Heart left ventricle (tissue), 16 donors: ENCODE results near the gene PTPN7. TPM values are rescaled to one million over a fixed set of nuclear protein-coding genes. Genes with fewer than 3 reads are reported as not detected.

Source experiments
- ATAC-seq, 4 donors: fragments of 200-7000 bp; cut with Tn5 transposase; one replicate each; pipeline ENCODE4 v1.9.1; 2020 to 2022; ENCODE audit warnings: moderate library complexity in 4 of 4, mild to moderate bottlenecking in 3 of 4, moderate number of reproducible peaks in 1 of 4
- DNase-seq, 5 donors: peaks; one replicate each; pipeline ENCODE4 v3.0.0-alpha.2; 2020
- H3K27ac ChIP-seq, 12 donors: fragments of 200-600 bp; sonication (generic) in 4 of 12; one replicate each; pipeline versions ENCODE4 v1.5.0 to v1.8.0; 2016 to 2022; ENCODE audit warnings: mild to moderate bottlenecking in 2 of 12
- H3K27me3 ChIP-seq, 9 donors: fragments of 200-600 bp; sonication (generic) in 2 of 9; one replicate each; pipeline versions ENCODE4 v1.5.1 to v1.8.0; 2016 to 2022; ENCODE audit warnings: mild to moderate bottlenecking in 3 of 9
- H3K36me3 ChIP-seq, 9 donors: fragments of 200-600 bp; sonication (generic) in 2 of 9; one replicate each; pipeline versions ENCODE4 v1.5.0 to v1.8.0; 2018 to 2022; ENCODE audit warnings: mild to moderate bottlenecking in 2 of 9
- H3K4me1 ChIP-seq, 12 donors: fragments of 200-600 bp; sonication (generic) in 4 of 12; one replicate each; pipeline versions ENCODE4 v1.5.0 to v1.8.0; 2016 to 2022; ENCODE audit warnings: mild to moderate bottlenecking in 3 of 12
- H3K4me3 ChIP-seq, 12 donors: fragments of 200-600 bp; sonication (generic) in 4 of 12; one replicate each; pipeline versions ENCODE4 v1.5.0 to v1.8.0; 2017 to 2022; ENCODE audit warnings: mild to moderate bottlenecking in 9 of 12, moderate library complexity in 4 of 12
- H3K9me3 ChIP-seq, 12 donors: fragments of 200-600 bp; sonication (generic) in 4 of 12; one replicate each; pipeline versions ENCODE4 v1.5.0 to v1.8.0; 2016 to 2022; ENCODE audit warnings: mild to moderate bottlenecking in 1 of 12
- CTCF ChIP-seq, 12 donors: fragments of 200-600 bp; sonication (generic) in 4 of 12; IDR thresholded peaks; one replicate each; pipeline versions ENCODE4 v1.5.0 to v1.8.0; 2018 to 2022; ENCODE audit warnings: antibody characterized with exemption in 12 of 12, mild to moderate bottlenecking in 5 of 12
- POLR2A ChIP-seq, 2 donors: fragments of 450-650 bp; IDR thresholded peaks; one replicate each; pipeline ENCODE4 v1.6.1; 2017; ENCODE audit warnings: antibody characterized with exemption in 2 of 2, mild to moderate bottlenecking in 2 of 2, moderate library complexity in 2 of 2
- WGBS, 4 donors: extraction: QIAGEN DNeasy Blood & Tissue Kit in 2 of 4; methylation state at CpG; one replicate each; pipeline versions ENCODE4 v1.1.5 to v1.1.7; 2013 to 2018; 5-methylcytosine and 5-hydroxymethylcytosine counted together
- intact Hi-C, 10 donors: fragments of 100-400 bp; cut with DNase I; formaldehyde crosslinking; loops; one replicate each; pipeline versions ENCODE4 v1.11.1 to v1.14.2; 2022
- polyA plus RNA-seq, 2 donors: library from polyadenylated mRNA; stranded (reverse); fragments of 200-250 nt; gene quantifications; one replicate each; pipeline ENCODE4 v1.2.3, GENCODE V29; 2013
- total RNA-seq, 9 donors: library from RNA; depleted of rRNA in 2 of 9; stranded (reverse); fragments of >200 nt in 2 of 9; fragmentation: NEBNext Ultra II Directional in 3 of 9; extraction: Animal tissue kit (Norgen Biotek cat#: 25700) in 3 of 9; gene quantifications; one replicate each; pipeline versions ENCODE4 v1.1.0 to v1.2.4, GENCODE V29; 2016 to 2023
- donor health status: ischemic (EF 13 %, LVEDD 7.1; RV severe dilation, severe dysfunction).
- donor health status: healthy with polysubstance abuse.
- donor health status: DM: no; HTN: yes; CAD: no.
- donor health status: DM: no; HTN: no; CAD: no.
- donor health status: ischemic (EF 25% LVEDD 6.9; RV normal size, moderate dysfunction).
- donor health status: ischemic (EF 25% LVEDD 5.7; RV mildly dilated, moderate dysfunction).
- donor health status: healthy.
- donor health status: DM: yes; HTN: yes; CAD: no.
- donor health status: ischemic (EF 35%, LVEDD 5.7; RV mildly dilated, moderate dysfunction).
- donor health status: nonischemic (EF 11% LVEDD 7.7; RV severe dilation, severe dysfunction).
- donor health status: DM: yes; HTN: yes; CAD: no.
- donor health status: PGD.
- donor health status: ischemic (EF 29% LVEDD 5.4; RV normal size, mild dysfunction).
- donor health status: nonischemic (EF 23%, LVEDD 6.1; RV moderate dilation, normal function).

The PTPN7 gene
- total and polyA plus RNA-seq, 11 donors = 0.19 to 10.3 (median 0.55) TPM; not detected in 1

GRCh38 chr1:202127836-202128622 lies 32.4 kb downstream of the PTPN7 start:
- 93 to 97% (median 96%) methylated on average over 21 to 26 of the region's 26 CpGs for WGBS, 4 donors
- TF ChIP-seq POLR2A (IDR thresholded peaks at IDR 0.05) = no peak
- TF ChIP-seq CTCF (IDR thresholded peaks at IDR 0.05) = no peak
- DNase-seq = no peak
- Histone ChIP-seq H3K36me3 (peaks cover 0 to 15% (median 2%) of the 10 kb centered on the region in 9 donors), H3K27ac (no peak overlapping the region), H3K9me3 (no peaks in the 10 kb centered on the region), H3K4me1 (peaks cover 2 to 24% (median 14%) of the 10 kb centered on the region in 12 donors), H3K27me3 (no peaks in the 10 kb centered on the region), H3K4me3 (no peak overlapping the region)
- intact Hi-C loops = loop anchor here in 1 of 10 donors (10.0 kb wide), 1 partner anchor 233 kb away; no protein-coding TSS in a partner anchor
- no peak for ATAC-seq

GRCh38 chr1:202127061-202127460 lies 33.3 kb downstream of the PTPN7 start:
- ATAC-seq (no peak), DNase-seq (no peak)
- Histone ChIP-seq H3K4me3 (no peak overlapping the region), H3K27me3 (peaks cover 0 to 2% (median 0%) of the 10 kb centered on the region in 9 donors), H3K36me3 (peaks cover 0 to 5% (median 0%) of the 10 kb centered on the region in 9 donors), H3K9me3 (no peaks in the 10 kb centered on the region), H3K27ac (no peak overlapping the region), H3K4me1 (peaks cover 0 to 18% (median 5%) of the 10 kb centered on the region in 12 donors)
- 75 to 84% (median 80%) methylated on average over 6 of the region's 6 CpGs for WGBS, 4 donors
- intact Hi-C loops = loop anchor here in 1 of 10 donors (10.0 kb wide), 1 partner anchor 232 kb away; no protein-coding TSS in a partner anchor
- no peak for TF ChIP-seq POLR2A (IDR thresholded peaks at IDR 0.05)
- no peak for TF ChIP-seq CTCF (IDR thresholded peaks at IDR 0.05)

- Histone ChIP-seq H3K4me1 (peaks cover 0 to 12% (median under 1%) of the 10 kb centered on the region in 12 donors), H3K4me3 (no peak overlapping the region), H3K36me3 (no peaks in the 10 kb centered on the region), H3K9me3 (no peaks in the 10 kb centered on the region), H3K27me3 (peaks cover 0 to 2% (median 0%) of the 10 kb centered on the region in 9 donors), H3K27ac (no peak overlapping the region)
- no peak for DNase-seq
- intact Hi-C loops = loop anchor here in 1 of 10 donors (10.0 kb wide), 1 partner anchor 232 kb away; no protein-coding TSS in a partner anchor
- ATAC-seq = no peak
- WGBS, 4 donors = 34 to 57% (median 48%) methylated on average over 8 to 9 of the region's 9 CpGs
- no peak for TF ChIP-seq POLR2A (IDR thresholded peaks at IDR 0.05)
- TF ChIP-seq CTCF (IDR thresholded peaks at IDR 0.05) = no peak
Measured at GRCh38 chr1:202126426-202126825, 34.0 kb downstream of the PTPN7 start.

- ATAC-seq (no peak), DNase-seq (no peak)
- WGBS, 4 donors = 91 to 96% (median 94%) methylated on average over 8 of the region's 8 CpGs
- peaks cover 0 to 2% (median 0%) of the 10 kb centered on the region in 9 donors for H3K27me3 ChIP-seq
- TF ChIP-seq POLR2A (IDR thresholded peaks at IDR 0.05) (no peak), CTCF (IDR thresholded peaks at IDR 0.05) (no peak)
- no peak overlapping the region for H3K4me3 ChIP-seq
- no peaks in the 10 kb centered on the region for H3K9me3 ChIP-seq
- H3K27ac ChIP-seq = no peak overlapping the region
- intact Hi-C loops = loop anchor here in 1 of 10 donors (10.0 kb wide), 1 partner anchor 231 kb away; no protein-coding TSS in a partner anchor
- peaks cover 0 to 6% (median 0%) of the 10 kb centered on the region in 12 donors for H3K4me1 ChIP-seq
- no peaks in the 10 kb centered on the region for H3K36me3 ChIP-seq
Measured at GRCh38 chr1:202125611-202126010, 34.8 kb downstream of the PTPN7 start.
